ENCODE data around the gene CRLF2.

- no peak for TF ChIP-seq POLR2A (IDR thresholded peaks at IDR 0.05)
- TF ChIP-seq CTCF (IDR thresholded peaks at IDR 0.05): no peak
Observed at GRCh38 chrX:1167918-1168481, 44.4 kb downstream of the CRLF2 start.

Data from esophagus squamous epithelium (tissue), 4 donors.